Measurements from ENCODE around the gene IMMP2L. TPM values are rescaled to one million over a fixed set of nuclear protein-coding genes. Genes with fewer than 3 reads are reported as not detected.
"Not testable (repeated sequence)": the region's sequence is repeated elsewhere in the genome, so short reads cannot be mapped to it uniquely, and the experiment has no call there.

The IMMP2L gene
- total RNA-seq, 2 experiments from 2014 or later: 15.8 to 25.8 TPM

DNA sequence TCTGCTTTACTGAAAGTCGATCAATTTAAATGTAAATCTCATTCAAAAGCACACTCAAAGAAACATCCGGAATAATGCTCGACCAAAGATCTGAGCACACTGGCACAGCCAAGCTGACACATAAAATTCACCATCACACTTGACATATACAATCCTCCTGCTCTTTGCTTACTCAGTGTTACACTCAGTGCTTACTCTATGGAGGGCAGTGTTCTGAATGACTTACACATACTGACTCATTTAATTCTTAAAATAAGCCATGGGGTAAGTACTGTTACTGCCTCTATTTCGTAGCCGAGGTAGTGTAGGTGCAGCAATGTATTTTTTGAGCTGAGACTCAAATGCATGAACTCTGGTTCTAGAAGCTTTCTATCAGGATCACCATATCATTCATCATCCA, 892.9 kb downstream of the IMMP2L start:
- Mint-ChIP-seq H3K4me3 (no peak overlapping the region), H3K4me1 (no peaks in the 10 kb centered on the region), H3K27me3 (no peaks in the 10 kb centered on the region), H3K36me3 (ENCODE audit: low read depth) (peaks cover 16% of the 10 kb centered on the region), H3K27ac (no peak overlapping the region), H3K9me3 (ENCODE audit: low read depth) (peaks cover 17% of the 10 kb centered on the region)
- CTCF ChIA-PET: no interaction called here
- intact Hi-C loops (cut with DNase I, micrococcal nuclease): no loop called here
- ATAC-seq: no peak
- POLR2A ChIA-PET: no interaction called here
- DNase-seq: no peak

DNA sequence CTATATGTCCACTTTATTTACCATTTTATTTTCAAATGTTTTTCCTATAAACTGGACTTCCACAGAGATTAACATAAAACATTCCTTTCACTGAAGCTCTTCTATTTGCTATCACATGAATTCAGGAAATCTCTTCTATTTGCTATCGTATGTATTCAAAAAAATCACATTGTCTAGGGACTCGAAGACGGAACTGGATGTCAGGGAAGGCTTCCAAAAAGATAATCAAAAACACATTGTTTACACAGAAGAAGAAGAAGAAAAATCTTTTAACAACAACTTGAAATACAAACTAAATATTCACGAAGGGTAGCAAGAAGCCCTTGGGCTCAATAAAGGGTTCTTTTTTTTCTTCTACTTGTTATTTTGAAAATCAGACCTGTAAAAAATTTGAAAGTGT, 897.5 kb downstream of the IMMP2L start:
- peaks cover 10% of the 10 kb centered on the region for H3K9me3 Mint-ChIP-seq (ENCODE audit: low read depth)
- CTCF ChIA-PET: interaction anchor here (0.9 kb wide), 1 partner anchor 16 kb away, joined by 3 read pairs; no protein-coding TSS in a partner anchor
- no peak overlapping the region for H3K4me3 Mint-ChIP-seq
- POLR2A ChIA-PET: no interaction called here
- intact Hi-C loops (cut with DNase I, micrococcal nuclease): no loop called here
- no peaks in the 10 kb centered on the region for H3K4me1 Mint-ChIP-seq
- H3K27ac Mint-ChIP-seq: no peak overlapping the region
- H3K36me3 Mint-ChIP-seq (ENCODE audit: low read depth): peaks cover 7% of the 10 kb centered on the region
- H3K27me3 Mint-ChIP-seq: no peaks in the 10 kb centered on the region
- no peak for ATAC-seq
- DNase-seq: no peak

DNA sequence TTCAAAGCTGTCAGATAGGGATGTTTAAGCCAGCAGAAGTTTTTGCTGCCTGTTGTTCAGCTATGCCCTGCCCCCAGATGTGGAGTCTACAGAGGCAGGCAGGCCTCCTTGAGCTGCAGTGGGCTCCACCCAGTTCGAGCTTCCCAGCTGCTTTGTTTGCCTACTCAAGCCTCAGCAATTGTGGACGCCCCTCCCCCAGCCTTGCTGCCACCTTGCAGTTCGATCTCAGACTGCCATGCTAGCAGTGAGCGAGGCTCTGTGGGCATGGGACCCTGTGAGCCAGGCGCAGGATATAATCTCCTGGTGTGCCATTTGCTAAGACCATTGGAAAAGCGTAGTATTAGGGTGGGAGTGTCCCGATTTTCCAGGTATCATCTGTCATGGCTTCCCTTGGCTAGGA, 901.7 kb downstream of the IMMP2L start:
- CTCF ChIA-PET; POLR2A ChIA-PET; ATAC-seq; H3K27ac Mint-ChIP-seq; H3K36me3 Mint-ChIP-seq (ENCODE audit: low read depth); H3K4me1 Mint-ChIP-seq; H3K4me3 Mint-ChIP-seq; intact Hi-C loops (cut with DNase I, micrococcal nuclease); DNase-seq; H3K27me3 Mint-ChIP-seq: not testable (repeated sequence)
- H3K9me3 Mint-ChIP-seq (ENCODE audit: low read depth): peaks cover 29% of the 10 kb centered on the region

DNA sequence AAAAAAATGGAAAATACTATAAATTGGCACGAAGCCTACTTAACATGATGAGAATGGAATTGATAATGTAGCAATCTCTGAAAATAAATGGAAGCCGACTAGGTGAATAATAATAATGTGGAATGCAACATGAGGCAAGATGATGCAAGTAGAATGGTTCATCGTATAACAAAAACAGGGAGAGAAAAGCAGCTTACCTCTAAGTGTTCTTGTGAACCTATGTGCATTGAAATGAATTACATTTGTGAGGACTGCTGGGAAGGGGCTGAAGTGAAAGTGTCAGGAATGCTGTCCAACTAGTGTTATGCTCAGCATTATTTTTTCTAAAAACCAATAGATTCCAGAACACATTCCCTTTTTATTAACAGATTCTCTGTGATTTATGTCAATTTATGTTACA, 912.0 kb downstream of the IMMP2L start:
- peaks cover 5% of the 10 kb centered on the region for H3K9me3 Mint-ChIP-seq (ENCODE audit: low read depth)

DNA sequence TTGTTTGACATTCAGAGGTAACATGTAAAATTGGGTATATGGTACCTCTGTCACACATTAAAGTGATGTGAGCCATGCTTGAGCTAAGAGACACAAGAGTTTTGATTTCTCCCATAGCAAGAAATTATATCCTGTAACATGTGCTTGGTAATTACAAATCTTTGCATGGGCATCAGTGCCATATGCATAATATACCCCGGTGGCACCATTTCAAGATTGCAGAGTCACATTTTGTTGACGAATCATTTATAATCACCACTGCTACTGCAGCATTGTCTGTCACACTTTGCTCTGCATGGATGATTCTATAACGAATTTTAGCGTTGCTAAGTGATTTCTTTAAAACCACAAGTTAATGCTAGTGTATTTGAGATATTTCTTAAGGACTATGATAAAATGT, 915.0 kb downstream of the IMMP2L start:
- no peak for ATAC-seq

More for the DNA sequence above, 912.0 kb downstream of the IMMP2L start:
- intact Hi-C loops (cut with DNase I, micrococcal nuclease): no loop called here
- Mint-ChIP-seq H3K36me3 (ENCODE audit: low read depth) (no peaks in the 10 kb centered on the region), H3K27ac (no peak overlapping the region), H3K4me3 (no peak overlapping the region), H3K27me3 (no peaks in the 10 kb centered on the region), H3K4me1 (no peaks in the 10 kb centered on the region)
- CTCF ChIA-PET: no interaction called here
- POLR2A ChIA-PET: no interaction called here
- ATAC-seq: no peak
- DNase-seq: no peak

DNA sequence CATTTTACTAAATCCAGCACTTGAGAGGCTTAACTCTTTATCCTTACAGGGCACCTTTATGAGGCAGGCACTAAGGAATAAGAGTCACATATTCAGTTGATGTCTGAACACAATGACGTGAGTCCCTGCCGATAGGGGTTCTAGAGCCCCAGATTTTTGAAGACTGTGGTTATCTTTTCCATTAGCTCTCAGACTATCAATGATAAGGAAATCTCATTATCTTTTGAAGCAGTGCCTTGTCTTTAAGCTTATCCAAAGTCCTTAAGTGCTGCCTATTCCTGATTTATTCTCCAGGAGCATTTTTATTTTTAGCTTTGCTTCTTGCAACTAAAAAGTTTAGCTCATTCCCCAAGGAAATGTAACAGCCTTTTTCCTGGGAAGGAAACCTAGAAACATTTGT, 915.5 kb downstream of the IMMP2L start:
- Mint-ChIP-seq H3K27ac (no peak overlapping the region), H3K9me3 (ENCODE audit: low read depth) (no peaks in the 10 kb centered on the region), H3K4me1 (no peaks in the 10 kb centered on the region), H3K27me3 (no peaks in the 10 kb centered on the region), H3K4me3 (no peak overlapping the region), H3K36me3 (ENCODE audit: low read depth) (no peaks in the 10 kb centered on the region)
- intact Hi-C loops (cut with DNase I, micrococcal nuclease): no loop called here
- ATAC-seq (no peak), DNase-seq (no peak)
- CTCF ChIA-PET: interaction anchor here (0.8 kb wide), 1 partner anchor 832 kb away, joined by 4 read pairs; no protein-coding TSS in a partner anchor
- POLR2A ChIA-PET: no interaction called here

More for the DNA sequence above, 915.0 kb downstream of the IMMP2L start:
- Mint-ChIP-seq H3K4me1 (no peaks in the 10 kb centered on the region), H3K27me3 (no peaks in the 10 kb centered on the region), H3K27ac (no peak overlapping the region), H3K36me3 (ENCODE audit: low read depth) (no peaks in the 10 kb centered on the region), H3K9me3 (ENCODE audit: low read depth) (no peaks in the 10 kb centered on the region), H3K4me3 (no peak overlapping the region)
- intact Hi-C loops (cut with DNase I, micrococcal nuclease): no loop called here
- ChIA-PET CTCF (interaction anchor here (0.8 kb wide), 1 partner anchor 832 kb away, joined by 4 read pairs; no protein-coding TSS in a partner anchor), POLR2A (no interaction called here)
- no peak for DNase-seq

DNA sequence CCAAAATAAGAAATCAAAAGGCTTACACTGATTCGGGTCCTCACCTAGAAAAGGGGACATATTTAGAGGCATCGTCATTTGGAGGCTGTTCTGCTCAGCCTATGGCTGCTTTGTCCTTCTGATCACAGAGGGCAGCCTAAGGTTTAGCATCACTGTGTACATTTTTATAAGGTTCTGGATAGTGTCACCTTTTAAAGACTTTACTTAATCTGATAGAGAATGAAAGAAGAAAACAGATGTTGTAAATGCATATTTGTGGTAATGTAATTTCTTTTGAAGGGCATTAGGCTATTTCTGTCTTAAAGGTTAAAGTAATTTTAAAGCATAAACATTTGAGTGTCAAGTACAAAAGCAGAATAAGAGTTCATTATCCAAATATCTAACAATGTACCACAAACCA, 916.7 kb downstream of the IMMP2L start:
- DNase-seq: no peak

DNA sequence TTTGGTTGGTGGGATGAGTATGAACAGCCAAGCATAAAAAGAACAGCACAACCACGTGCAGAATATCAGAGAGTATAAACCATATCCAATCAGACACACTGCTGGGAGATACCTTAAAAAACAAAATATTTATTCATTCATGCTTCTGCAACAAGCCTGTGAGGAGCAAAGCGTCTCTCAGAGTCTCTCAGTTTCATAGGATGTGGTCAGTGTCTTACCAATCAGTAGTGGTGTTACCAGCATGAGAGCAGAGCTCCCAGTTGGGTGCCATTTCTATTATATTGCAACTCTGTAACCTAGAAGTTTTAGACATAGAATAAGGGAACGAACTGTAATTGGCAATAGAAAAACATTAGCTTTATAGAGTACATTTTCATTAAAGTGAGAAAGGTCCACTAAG, 917.2 kb downstream of the IMMP2L start:
- Mint-ChIP-seq H3K4me1 (no peaks in the 10 kb centered on the region), H3K36me3 (ENCODE audit: low read depth) (no peaks in the 10 kb centered on the region), H3K27me3 (no peaks in the 10 kb centered on the region), H3K27ac (no peak overlapping the region), H3K9me3 (ENCODE audit: low read depth) (no peaks in the 10 kb centered on the region), H3K4me3 (no peak overlapping the region)
- POLR2A ChIA-PET: interaction anchor here (0.5 kb wide), 1 partner anchor 494 kb away, joined by 3 read pairs; no protein-coding TSS in a partner anchor
- DNase-seq: no peak
- ATAC-seq: no peak
- CTCF ChIA-PET: no interaction called here
- intact Hi-C loops (cut with DNase I, micrococcal nuclease): no loop called here

More for the DNA sequence above, 916.7 kb downstream of the IMMP2L start:
- H3K4me3 Mint-ChIP-seq: no peak overlapping the region
- ChIA-PET POLR2A (interaction anchor here (0.5 kb wide), 1 partner anchor 493 kb away, joined by 3 read pairs; no protein-coding TSS in a partner anchor), CTCF (no interaction called here)
- H3K9me3 Mint-ChIP-seq (ENCODE audit: low read depth): no peaks in the 10 kb centered on the region
- no peaks in the 10 kb centered on the region for H3K36me3 Mint-ChIP-seq (ENCODE audit: low read depth)
- H3K27me3 Mint-ChIP-seq: no peaks in the 10 kb centered on the region
- no peaks in the 10 kb centered on the region for H3K4me1 Mint-ChIP-seq
- H3K27ac Mint-ChIP-seq: no peak overlapping the region
- intact Hi-C loops (cut with DNase I, micrococcal nuclease): no loop called here
- ATAC-seq: no peak

DNA sequence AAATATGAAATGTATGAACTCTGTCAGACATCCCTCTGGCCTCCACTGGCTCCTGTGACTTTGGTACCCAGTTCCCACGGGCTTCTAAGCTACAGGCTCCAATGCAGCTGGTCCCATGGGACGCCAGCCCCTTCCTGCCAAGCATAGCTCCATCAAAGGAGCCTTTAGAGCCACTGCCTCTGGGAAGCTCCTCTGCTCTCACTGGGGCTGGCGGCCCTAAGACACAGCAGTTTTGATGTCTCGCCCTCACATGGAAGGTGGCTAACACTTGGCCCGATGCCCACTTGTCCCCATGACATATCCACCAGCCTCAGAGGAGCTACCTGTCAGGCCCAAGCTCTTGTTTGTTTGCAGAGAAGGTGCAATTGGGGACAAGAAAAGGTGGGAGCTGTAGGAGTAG, 925.0 kb downstream of the IMMP2L start:
- Mint-ChIP-seq H3K27me3 (no peaks in the 10 kb centered on the region), H3K4me1 (no peaks in the 10 kb centered on the region), H3K27ac (no peak overlapping the region), H3K4me3 (no peak overlapping the region), H3K9me3 (ENCODE audit: low read depth) (peaks cover 4% of the 10 kb centered on the region), H3K36me3 (ENCODE audit: low read depth) (no peaks in the 10 kb centered on the region)
- DNase-seq (no peak), ATAC-seq (no peak)
- ChIA-PET CTCF (no interaction called here), POLR2A (no interaction called here)
- intact Hi-C loops (cut with DNase I, micrococcal nuclease): no loop called here

DNA sequence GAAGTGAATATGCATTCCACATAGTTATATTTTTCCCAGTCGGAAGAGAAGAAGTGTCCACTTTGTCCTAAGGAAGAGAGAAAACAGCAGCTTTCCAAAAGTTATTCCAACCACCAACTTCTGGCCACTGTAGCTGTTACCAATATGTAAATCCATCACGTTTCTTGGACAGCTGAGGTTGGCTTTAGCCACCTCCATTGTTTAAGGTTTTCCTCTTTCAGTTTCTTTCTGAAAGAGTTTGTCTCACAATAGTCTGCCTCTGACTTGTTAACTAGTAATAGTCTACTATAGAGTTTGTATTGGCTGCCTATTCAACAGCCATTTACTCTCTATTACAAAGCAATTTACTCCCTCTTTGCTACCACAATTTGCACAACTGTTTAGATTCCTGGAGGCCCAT, 929.0 kb downstream of the IMMP2L start:
- H3K27me3 Mint-ChIP-seq: no peaks in the 10 kb centered on the region
- no peaks in the 10 kb centered on the region for H3K4me1 Mint-ChIP-seq
- DNase-seq (no peak), ATAC-seq (no peak)
- intact Hi-C loops (cut with DNase I, micrococcal nuclease): no loop called here
- ChIA-PET CTCF (interaction anchor here (0.7 kb wide), 1 partner anchor 866 kb away, joined by 3 read pairs; no protein-coding TSS in a partner anchor), POLR2A (no interaction called here)
- no peak overlapping the region for H3K27ac Mint-ChIP-seq
- H3K4me3 Mint-ChIP-seq: no peak overlapping the region
- peaks cover 4% of the 10 kb centered on the region for H3K9me3 Mint-ChIP-seq (ENCODE audit: low read depth)
- H3K36me3 Mint-ChIP-seq (ENCODE audit: low read depth): no peaks in the 10 kb centered on the region

DNA sequence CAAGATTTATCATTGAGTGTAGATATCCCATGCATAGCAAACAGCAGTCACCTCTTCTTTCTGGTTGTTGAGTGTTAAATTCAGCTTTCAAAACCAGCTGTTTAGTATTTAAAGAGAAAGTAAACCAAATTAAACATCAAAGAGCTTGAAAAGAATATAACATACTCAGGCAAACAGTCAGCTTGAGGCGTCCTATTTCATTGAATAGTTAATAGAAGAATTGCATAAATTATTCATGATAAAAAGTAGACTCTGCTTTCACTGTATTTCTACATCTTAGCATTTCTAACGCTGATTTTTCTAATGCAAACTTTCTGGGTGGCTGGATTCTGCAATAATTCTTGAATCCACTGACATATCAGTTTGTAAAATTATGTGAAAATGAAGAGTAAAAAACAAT, 935.9 kb downstream of the IMMP2L start:
- Mint-ChIP-seq H3K4me3 (no peak overlapping the region), H3K27me3 (no peaks in the 10 kb centered on the region), H3K27ac (no peak overlapping the region), H3K9me3 (ENCODE audit: low read depth) (no peaks in the 10 kb centered on the region), H3K4me1 (no peaks in the 10 kb centered on the region), H3K36me3 (ENCODE audit: low read depth) (no peaks in the 10 kb centered on the region)
- no peak for ATAC-seq
- POLR2A ChIA-PET: no interaction called here
- DNase-seq: no peak
- CTCF ChIA-PET: no interaction called here
- intact Hi-C loops (cut with DNase I, micrococcal nuclease): no loop called here

DNA sequence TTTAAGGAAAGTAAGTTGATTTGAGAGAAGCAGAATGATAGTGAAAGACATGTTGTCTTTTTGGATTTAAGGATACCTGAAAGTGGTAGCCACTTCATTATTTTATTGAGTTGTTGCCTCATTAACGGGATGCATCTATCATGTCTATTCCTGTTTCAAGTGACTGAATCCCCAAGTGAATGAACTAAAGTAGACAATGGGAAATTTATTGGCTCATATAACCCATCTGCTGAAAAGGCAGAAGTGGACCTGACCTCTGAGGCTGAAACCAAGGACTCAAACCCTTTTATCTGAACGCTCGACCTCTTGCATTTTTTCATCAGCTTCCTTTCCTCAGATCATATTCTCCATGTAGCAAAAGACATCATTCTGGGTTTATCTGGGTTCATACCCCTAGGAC, 937.0 kb downstream of the IMMP2L start:
- no peaks in the 10 kb centered on the region for H3K9me3 Mint-ChIP-seq (ENCODE audit: low read depth)
- H3K27me3 Mint-ChIP-seq: peaks cover 2% of the 10 kb centered on the region
- no peak for ATAC-seq

DNA sequence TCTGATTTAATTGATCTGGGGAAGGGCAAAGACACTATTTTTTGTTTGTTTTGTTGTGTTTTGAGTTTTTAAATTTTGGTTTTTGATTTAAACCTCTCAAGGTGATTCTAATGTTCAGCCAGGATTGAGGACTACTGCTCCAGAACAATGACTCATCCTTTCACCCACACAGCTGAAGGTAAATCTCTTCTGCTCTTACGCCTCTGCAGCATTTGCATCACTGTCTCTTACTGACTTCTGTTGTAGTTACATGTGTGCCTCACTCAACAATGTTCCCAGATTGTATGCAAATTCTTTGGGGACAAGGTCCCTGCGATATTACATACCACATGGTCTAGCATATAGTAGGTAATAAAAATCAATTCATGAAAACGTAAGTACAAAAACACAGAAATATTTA, 938.9 kb downstream of the IMMP2L start:
- H3K4me1 Mint-ChIP-seq: no peaks in the 10 kb centered on the region
- intact Hi-C loops (cut with DNase I, micrococcal nuclease): no loop called here
- ChIA-PET CTCF (no interaction called here), POLR2A (no interaction called here)
- H3K27me3 Mint-ChIP-seq: peaks cover 2% of the 10 kb centered on the region
- DNase-seq: no peak
- H3K36me3 Mint-ChIP-seq (ENCODE audit: low read depth): no peaks in the 10 kb centered on the region
- no peak overlapping the region for H3K4me3 Mint-ChIP-seq
- no peak for ATAC-seq
- H3K9me3 Mint-ChIP-seq (ENCODE audit: low read depth): no peaks in the 10 kb centered on the region
- no peak overlapping the region for H3K27ac Mint-ChIP-seq

More for the DNA sequence above, 937.0 kb downstream of the IMMP2L start:
- ChIA-PET CTCF (no interaction called here), POLR2A (no interaction called here)
- H3K27ac Mint-ChIP-seq: no peak overlapping the region
- H3K4me1 Mint-ChIP-seq: no peaks in the 10 kb centered on the region
- no peaks in the 10 kb centered on the region for H3K36me3 Mint-ChIP-seq (ENCODE audit: low read depth)
- intact Hi-C loops (cut with DNase I, micrococcal nuclease): no loop called here
- no peak for DNase-seq
- H3K4me3 Mint-ChIP-seq: no peak overlapping the region
